Heart left ventricle (tissue), 13 donors: ENCODE data around the gene CCDC30.

Source experiments
- POLR2A ChIP-seq, 2 donors: fragments of 450-650 bp; IDR thresholded peaks; one replicate each; pipeline ENCODE4 v1.6.1; 2017; ENCODE audit warnings: antibody characterized with exemption in 2 of 2, mild to moderate bottlenecking in 2 of 2, moderate library complexity in 2 of 2
- TF ChIP-seq, protein P1 (sequence below), 12 donors: fragments of 200-600 bp; sonication (generic) in 4 of 12; IDR thresholded peaks; one replicate each; pipeline versions ENCODE4 v1.5.0 to v1.8.0; 2018 to 2022; ENCODE audit warnings: antibody characterized with exemption in 12 of 12, mild to moderate bottlenecking in 5 of 12
- donor health status: ischemic (EF 13 %, LVEDD 7.1; RV severe dilation, severe dysfunction).
- donor health status: DM: no; HTN: yes; CAD: no.
- donor health status: DM: no; HTN: no; CAD: no.
- donor health status: ischemic (EF 25% LVEDD 6.9; RV normal size, moderate dysfunction).
- donor health status: ischemic (EF 25% LVEDD 5.7; RV mildly dilated, moderate dysfunction).
- donor health status: ischemic (EF 35%, LVEDD 5.7; RV mildly dilated, moderate dysfunction).
- donor health status: nonischemic (EF 11% LVEDD 7.7; RV severe dilation, severe dysfunction).
- donor health status: DM: yes; HTN: yes; CAD: no.
- donor health status: PGD.
- donor health status: ischemic (EF 29% LVEDD 5.4; RV normal size, mild dysfunction).
- donor health status: nonischemic (EF 23%, LVEDD 6.1; RV moderate dilation, normal function).

DNA sequence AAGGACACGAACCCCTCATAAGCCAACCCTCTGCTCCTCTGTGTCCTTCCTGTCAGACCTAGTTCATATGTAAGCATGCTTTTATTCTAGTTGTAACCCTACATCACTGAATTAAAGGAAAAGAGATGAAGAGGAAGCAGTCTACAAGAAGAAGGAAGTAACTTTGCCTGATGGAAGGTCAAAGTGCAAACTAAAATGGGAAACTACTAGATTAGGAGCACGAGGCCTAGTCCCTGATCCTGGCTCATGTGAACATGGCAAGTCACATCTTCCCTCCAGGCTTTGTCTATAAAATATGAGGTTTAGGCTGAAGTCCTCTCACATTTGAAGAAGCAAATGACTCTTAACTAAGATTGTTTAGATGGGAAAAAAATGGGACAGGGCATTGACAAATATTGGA lies 20.4 kb upstream of the CCDC30 start:
- TF ChIP-seq POLR2A (IDR thresholded peaks at IDR 0.05), result no peak
- TF ChIP-seq, protein P1, sequence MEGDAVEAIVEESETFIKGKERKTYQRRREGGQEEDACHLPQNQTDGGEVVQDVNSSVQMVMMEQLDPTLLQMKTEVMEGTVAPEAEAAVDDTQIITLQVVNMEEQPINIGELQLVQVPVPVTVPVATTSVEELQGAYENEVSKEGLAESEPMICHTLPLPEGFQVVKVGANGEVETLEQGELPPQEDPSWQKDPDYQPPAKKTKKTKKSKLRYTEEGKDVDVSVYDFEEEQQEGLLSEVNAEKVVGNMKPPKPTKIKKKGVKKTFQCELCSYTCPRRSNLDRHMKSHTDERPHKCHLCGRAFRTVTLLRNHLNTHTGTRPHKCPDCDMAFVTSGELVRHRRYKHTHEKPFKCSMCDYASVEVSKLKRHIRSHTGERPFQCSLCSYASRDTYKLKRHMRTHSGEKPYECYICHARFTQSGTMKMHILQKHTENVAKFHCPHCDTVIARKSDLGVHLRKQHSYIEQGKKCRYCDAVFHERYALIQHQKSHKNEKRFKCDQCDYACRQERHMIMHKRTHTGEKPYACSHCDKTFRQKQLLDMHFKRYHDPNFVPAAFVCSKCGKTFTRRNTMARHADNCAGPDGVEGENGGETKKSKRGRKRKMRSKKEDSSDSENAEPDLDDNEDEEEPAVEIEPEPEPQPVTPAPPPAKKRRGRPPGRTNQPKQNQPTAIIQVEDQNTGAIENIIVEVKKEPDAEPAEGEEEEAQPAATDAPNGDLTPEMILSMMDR (IDR thresholded peaks at IDR 0.05), result no peak
